ENCODE measurements around the gene ASXL1.
A peak's percentile ranks its signal among the peaks of the same experiment; 100 is the strongest.

Gene ASXL1

GRCh38 chr20:32480371-32481241 lies 122.5 kb downstream of the ASXL1 start:
- DNase-seq (ENCODE audit: low spot score) = no peak

GRCh38 chr20:32481311-32482142 lies 123.4 kb downstream of the ASXL1 start:
- no peak for DNase-seq (ENCODE audit: low spot score)

GRCh38 chr20:32482143-32482441 lies 124.0 kb downstream of the ASXL1 start:
- no peak for DNase-seq (ENCODE audit: low spot score)

GRCh38 chr20:32482442-32483261 lies 124.5 kb downstream of the ASXL1 start:
- no peak for DNase-seq (ENCODE audit: low spot score)

- DNase-seq (ENCODE audit: low spot score) = peak; percentile 87
Measured at GRCh38 chr20:32483351-32484224, 125.5 kb downstream of the ASXL1 start.

GRCh38 chr20:32484225-32484957 lies 126.3 kb downstream of the ASXL1 start:
- no peak for DNase-seq (ENCODE audit: low spot score)

GRCh38 chr20:32484958-32485769 lies 127.0 kb downstream of the ASXL1 start:
- DNase-seq (ENCODE audit: low spot score) = peak; percentile 93

- DNase-seq (ENCODE audit: low spot score) = no peak
Measured at GRCh38 chr20:32485770-32486478, 127.8 kb downstream of the ASXL1 start.

- DNase-seq (ENCODE audit: low spot score) = no peak
Measured at GRCh38 chr20:32487381-32487780, 129.2 kb downstream of the ASXL1 start.

GRCh38 chr20:32488066-32488838 lies 130.1 kb downstream of the ASXL1 start:
- no peak for DNase-seq (ENCODE audit: low spot score)

All from Ammon's horn (tissue), 1 donor.